Testis (tissue), 2 donors: ENCODE results near the gene SYT8.

Experiments
- CTCF ChIP-seq, 3 experiments: fragments of 450-650 bp in 2 of 3; fragments of 200-600 bp in 1 of 3; sonication (generic) in 1 of 3; IDR thresholded peaks; one replicate each; pipeline ENCODE4 v1.5.1; 2016 to 2019; ENCODE audit warnings: antibody characterized with exemption in 3 of 3, mild to moderate bottlenecking in 2 of 3, moderate library complexity in 1 of 3
- POLR2A ChIP-seq: fragments of 450-650 bp; IDR thresholded peaks from one replicate; pipeline ENCODE4 v1.6.1; 2017; ENCODE audit warnings: antibody characterized with exemption, mild to moderate bottlenecking, moderate library complexity

- TF ChIP-seq CTCF (IDR thresholded peaks at IDR 0.05) (no peak), POLR2A (no peak)
Measured at GRCh38 chr11:1838077-1838425, 3.3 kb downstream of the SYT8 start.
